Esophagus muscularis mucosa (tissue), 4 donors: ENCODE results near the gene ELF2.

Experiments
- EP300 ChIP-seq: sonication (generic); formaldehyde crosslinking; IDR thresholded peaks from one replicate; pipeline ENCODE4 v1.6.1; 2017; ENCODE audit warnings: antibody characterized with exemption
- POLR2A ChIP-seq: fragments of 450-650 bp; IDR thresholded peaks from one replicate; pipeline ENCODE4 v1.6.1; 2017; ENCODE audit warnings: antibody characterized with exemption, moderate library complexity, mild to moderate bottlenecking, low read depth
- TF ChIP-seq, protein P1 (sequence below), 3 experiments: fragments of 200-600 bp in 2 of 3; fragments of 450-650 bp in 1 of 3; sonication (generic) in 2 of 3; IDR thresholded peaks; one replicate each; pipeline ENCODE4 v1.5.1; 2017 to 2019; ENCODE audit warnings: antibody characterized with exemption in 3 of 3, mild to moderate bottlenecking in 2 of 3, moderate library complexity in 1 of 3

DNA sequence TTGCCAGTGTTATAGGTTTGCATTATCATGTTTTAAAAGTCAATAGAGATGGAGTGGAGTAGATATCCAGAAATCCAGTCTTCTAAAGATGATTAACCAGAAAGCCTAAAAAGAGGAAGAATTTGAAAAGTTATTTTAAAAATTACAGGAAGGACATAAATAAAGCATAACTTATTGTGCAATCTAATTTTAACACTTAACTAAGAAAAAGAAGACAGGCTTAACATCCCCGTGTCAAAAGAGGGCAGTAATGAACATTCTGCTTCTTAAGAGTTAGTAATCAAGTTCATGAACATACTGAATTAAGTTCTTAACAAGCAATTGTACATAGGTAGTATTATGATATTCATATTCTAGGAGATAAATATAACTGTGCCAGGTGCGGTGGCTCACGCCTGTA is 39.3 kb downstream of the ELF2 start:
- TF ChIP-seq, protein P1, sequence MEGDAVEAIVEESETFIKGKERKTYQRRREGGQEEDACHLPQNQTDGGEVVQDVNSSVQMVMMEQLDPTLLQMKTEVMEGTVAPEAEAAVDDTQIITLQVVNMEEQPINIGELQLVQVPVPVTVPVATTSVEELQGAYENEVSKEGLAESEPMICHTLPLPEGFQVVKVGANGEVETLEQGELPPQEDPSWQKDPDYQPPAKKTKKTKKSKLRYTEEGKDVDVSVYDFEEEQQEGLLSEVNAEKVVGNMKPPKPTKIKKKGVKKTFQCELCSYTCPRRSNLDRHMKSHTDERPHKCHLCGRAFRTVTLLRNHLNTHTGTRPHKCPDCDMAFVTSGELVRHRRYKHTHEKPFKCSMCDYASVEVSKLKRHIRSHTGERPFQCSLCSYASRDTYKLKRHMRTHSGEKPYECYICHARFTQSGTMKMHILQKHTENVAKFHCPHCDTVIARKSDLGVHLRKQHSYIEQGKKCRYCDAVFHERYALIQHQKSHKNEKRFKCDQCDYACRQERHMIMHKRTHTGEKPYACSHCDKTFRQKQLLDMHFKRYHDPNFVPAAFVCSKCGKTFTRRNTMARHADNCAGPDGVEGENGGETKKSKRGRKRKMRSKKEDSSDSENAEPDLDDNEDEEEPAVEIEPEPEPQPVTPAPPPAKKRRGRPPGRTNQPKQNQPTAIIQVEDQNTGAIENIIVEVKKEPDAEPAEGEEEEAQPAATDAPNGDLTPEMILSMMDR (IDR thresholded peaks at IDR 0.05), result no peak
- TF ChIP-seq POLR2A, result no peak
- TF ChIP-seq EP300, result no peak
